HG03575 (cell line): Measurements from ENCODE around the gene DNAJB9.
"Not testable (repeated sequence)": the region's sequence is repeated elsewhere in the genome, so short reads cannot be mapped to it uniquely, and the experiment has no call there.

Experiments used
- ATAC-seq: cut with Tn5 transposase; IDR thresholded peaks from one replicate; pipeline ENCODE4 v1.9.1; 2021; ENCODE audit not compliant: unreplicated experiment, insufficient number of reproducible peaks, low FRiP score; ENCODE audit errors: extremely low read depth

The DNAJB9 gene

GRCh38 chr7:108569381-108570145 is at the start of gene DNAJB9, which contains the start of gene THAP5:
Gene DNAJB9, plus strand, starts transcription at chr7:108569874. Its CDS starts 1,853 bp downstream, at chr7:108571727.
Gene THAP5, minus strand, starts transcription at chr7:108569706. Its CDS starts 137 bp downstream, at chr7:108569569.
- peak; percentile 95 for ATAC-seq

GRCh38 chr7:108522780-108523179 is 46.9 kb upstream of the DNAJB9 start:
- ATAC-seq, result no peak

GRCh38 chr7:108525327-108525984 is 44.2 kb upstream of the DNAJB9 start:
- peak; percentile 22 for ATAC-seq

GRCh38 chr7:108525985-108526767 is 43.5 kb upstream of the DNAJB9 start, which contains the start of gene PNPLA8:
Gene PNPLA8, minus strand, starts transcription at chr7:108526135. Its CDS starts 10,644 bp downstream, at chr7:108515491.
- peak; percentile 90 for ATAC-seq

GRCh38 chr7:108526768-108527017 is 43.0 kb upstream of the DNAJB9 start:
- ATAC-seq, result no peak

GRCh38 chr7:108528183-108528712 is 41.4 kb upstream of the DNAJB9 start:
- ATAC-seq, result no peak

GRCh38 chr7:108529341-108529740 is 40.3 kb upstream of the DNAJB9 start:
- ATAC-seq, result no peak

GRCh38 chr7:108533712-108534111 is 36.0 kb upstream of the DNAJB9 start:
- ATAC-seq, result no peak

GRCh38 chr7:108535257-108535656 is 34.4 kb upstream of the DNAJB9 start:
- ATAC-seq, result no peak

- ATAC-seq, result no peak
Measured at GRCh38 chr7:108535744-108536143, 33.9 kb upstream of the DNAJB9 start.

- ATAC-seq, result no peak
Measured at GRCh38 chr7:108537229-108537628, 32.4 kb upstream of the DNAJB9 start.

GRCh38 chr7:108538236-108538635 is 31.4 kb upstream of the DNAJB9 start:
- ATAC-seq, result not testable (repeated sequence)

GRCh38 chr7:108538685-108539084 is 31.0 kb upstream of the DNAJB9 start:
- ATAC-seq, result not testable (repeated sequence)

GRCh38 chr7:108541478-108541877 is 28.2 kb upstream of the DNAJB9 start:
- ATAC-seq, result no peak

- not testable (repeated sequence) for ATAC-seq
Measured at GRCh38 chr7:108548141-108548896, 21.4 kb upstream of the DNAJB9 start.

- not testable (repeated sequence) for ATAC-seq
Measured at GRCh38 chr7:108556665-108557064, 13.0 kb upstream of the DNAJB9 start.

- no peak for ATAC-seq
Measured at GRCh38 chr7:108557191-108557590, 12.5 kb upstream of the DNAJB9 start.

- ATAC-seq, result no peak
Measured at GRCh38 chr7:108557617-108558016, 12.1 kb upstream of the DNAJB9 start.

GRCh38 chr7:108559253-108559652 is 10.4 kb upstream of the DNAJB9 start:
- no peak for ATAC-seq
